Measurements from ENCODE around the gene INVS.

- TF ChIP-seq CTCF (IDR thresholded peaks at IDR 0.05) (no peak), POLR2A (IDR thresholded peaks at IDR 0.05) (no peak)
Measured at GRCh38 chr9:100083448-100084127, 15.5 kb upstream of the INVS start.
